T-helper 2 cell treated with Interferon-gamma antibody and Interleukin-4, amounts not matched to agents 5 μg/mL and 100 μg/mL, for 36 hours (primary cell): ENCODE measurements around the gene EMC1.
A peak's percentile ranks its signal among the peaks of the same experiment; 100 is the strongest.
"Not testable (repeated sequence)": the region's sequence is repeated elsewhere in the genome, so short reads cannot be mapped to it uniquely, and the experiment has no call there.

Experiments used
- DNase-seq: peaks from one replicate; pipeline ENCODE4 v3.0.0; 2021; ENCODE audit warnings: low spot score
- H3K27ac Mint-ChIP-seq: one replicate; pipeline ENCODE4 v1.8.0; 2021; ENCODE audit warnings: mild to moderate bottlenecking, mixed read lengths
- H3K27me3 Mint-ChIP-seq: one replicate; pipeline ENCODE4 v1.8.0; 2021; ENCODE audit warnings: low read depth, mixed read lengths
- H3K36me3 Mint-ChIP-seq: one replicate; pipeline ENCODE4 v1.8.0; 2021; ENCODE audit warnings: low read depth, mixed read lengths
- H3K4me1 Mint-ChIP-seq: one replicate; pipeline ENCODE4 v1.8.0; 2021; ENCODE audit warnings: low read depth, mixed read lengths
- H3K4me3 Mint-ChIP-seq: one replicate; pipeline ENCODE4 v1.8.0; 2022; ENCODE audit warnings: mild to moderate bottlenecking, moderate library complexity, mixed read lengths
- H3K9me3 Mint-ChIP-seq: one replicate; pipeline ENCODE4 v1.8.0; 2021; ENCODE audit warnings: mixed read lengths

Gene EMC1

DNA sequence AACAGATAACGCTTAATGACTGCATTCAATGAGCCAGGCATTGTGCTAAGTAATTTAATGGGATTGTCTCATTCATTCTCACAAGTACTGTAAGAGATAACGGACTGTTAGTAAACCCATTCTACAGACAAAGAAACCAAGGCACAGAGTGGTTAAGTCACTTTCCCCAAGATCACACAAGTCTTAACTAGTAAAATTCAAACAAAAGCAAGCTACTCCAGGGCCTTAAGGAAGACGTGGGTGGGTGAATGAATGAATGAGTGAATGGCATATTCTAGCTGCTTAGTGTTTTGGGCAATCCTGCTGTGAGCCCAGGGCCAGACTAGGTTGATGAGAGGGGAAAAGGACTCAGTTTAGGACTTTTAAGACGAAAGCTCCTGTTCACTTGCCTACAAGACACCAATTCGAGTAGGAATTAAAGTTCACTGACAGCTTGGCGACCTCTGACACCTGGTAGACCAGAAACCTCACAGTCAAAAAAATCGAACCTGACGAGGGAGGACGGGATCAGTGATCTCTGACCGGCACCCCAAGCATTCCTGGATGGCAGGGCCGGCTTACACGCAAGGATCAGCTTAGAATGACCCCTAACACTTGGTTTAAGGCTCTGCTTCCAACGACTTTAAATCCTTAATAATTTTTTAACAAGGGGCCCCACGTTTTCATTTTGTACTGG, 557 bp downstream of the EMC1 start:
- peak; percentile 6 for DNase-seq
- no peaks in the 10 kb centered on the region for H3K9me3 Mint-ChIP-seq
- peak overlapping the region; percentile 98 for H3K27ac Mint-ChIP-seq
- no peaks in the 10 kb centered on the region for H3K27me3 Mint-ChIP-seq
- H3K36me3 Mint-ChIP-seq = peaks cover 10% of the 10 kb centered on the region
- peak overlapping the region; percentile 99 for H3K4me3 Mint-ChIP-seq
- peaks cover 15% of the 10 kb centered on the region for H3K4me1 Mint-ChIP-seq

GRCh38 chr1:19240673-19241538, 10.4 kb downstream of the EMC1 start:
- Mint-ChIP-seq H3K4me1 (peaks cover 4% of the 10 kb centered on the region), H3K4me3 (no peak overlapping the region), H3K27me3 (no peaks in the 10 kb centered on the region), H3K9me3 (no peaks in the 10 kb centered on the region), H3K27ac (peak overlapping the region; percentile 15), H3K36me3 (peaks cover 49% of the 10 kb centered on the region)
- peak; percentile 46 for DNase-seq

- H3K27ac Mint-ChIP-seq = no peak overlapping the region
- peaks cover 4% of the 10 kb centered on the region for H3K4me1 Mint-ChIP-seq
- no peak for DNase-seq
- no peak overlapping the region for H3K4me3 Mint-ChIP-seq
- no peaks in the 10 kb centered on the region for H3K9me3 Mint-ChIP-seq
- H3K36me3 Mint-ChIP-seq = peaks cover 49% of the 10 kb centered on the region
- H3K27me3 Mint-ChIP-seq = no peaks in the 10 kb centered on the region
Measured at GRCh38 chr1:19239876-19240275, 11.4 kb downstream of the EMC1 start.

DNA sequence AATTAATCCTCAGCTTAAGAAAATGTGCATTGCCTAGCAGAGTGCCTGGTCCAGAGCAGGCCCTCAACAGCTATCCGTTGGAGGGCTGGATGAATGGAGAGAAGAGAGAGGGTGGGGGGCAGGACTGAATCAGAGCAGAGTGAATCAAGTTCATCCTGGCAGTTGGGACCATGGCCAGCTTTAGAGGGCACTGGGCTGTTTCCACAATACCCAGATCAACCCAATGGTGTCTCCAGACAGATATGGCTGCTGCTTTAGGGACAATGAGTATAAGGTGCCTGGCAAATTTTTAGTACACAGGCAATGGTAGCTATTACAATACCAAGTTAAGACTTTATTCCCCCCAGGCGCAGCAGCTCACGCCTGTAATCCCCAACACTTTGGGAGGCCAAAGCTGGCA, 17.1 kb downstream of the EMC1 start:
- Mint-ChIP-seq H3K4me1 (no peaks in the 10 kb centered on the region), H3K9me3 (no peaks in the 10 kb centered on the region), H3K27ac (no peak overlapping the region), H3K4me3 (no peak overlapping the region), H3K27me3 (no peaks in the 10 kb centered on the region), H3K36me3 (peaks cover 42% of the 10 kb centered on the region)
- no peak for DNase-seq

DNA sequence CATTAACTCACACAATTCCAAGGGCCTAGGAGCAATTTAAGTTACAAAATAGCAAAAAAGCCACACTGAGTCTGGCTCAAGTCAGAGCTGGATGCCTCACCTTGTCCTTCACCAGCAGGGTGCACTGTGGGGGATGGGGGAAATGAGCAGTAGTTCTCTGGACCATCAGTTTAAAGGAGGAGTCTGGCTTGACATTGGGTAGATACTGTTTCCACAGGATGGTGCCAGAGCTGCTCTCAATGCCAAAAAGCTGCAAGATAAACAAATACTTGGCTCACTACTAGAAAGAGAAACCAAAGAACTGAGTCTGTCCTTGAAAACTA, 18.8 kb downstream of the EMC1 start:
- H3K27ac Mint-ChIP-seq = no peak overlapping the region
- no peaks in the 10 kb centered on the region for H3K27me3 Mint-ChIP-seq
- H3K4me3 Mint-ChIP-seq = no peak overlapping the region
- DNase-seq = no peak
- H3K36me3 Mint-ChIP-seq = peaks cover 35% of the 10 kb centered on the region
- no peaks in the 10 kb centered on the region for H3K4me1 Mint-ChIP-seq
- no peaks in the 10 kb centered on the region for H3K9me3 Mint-ChIP-seq

DNA sequence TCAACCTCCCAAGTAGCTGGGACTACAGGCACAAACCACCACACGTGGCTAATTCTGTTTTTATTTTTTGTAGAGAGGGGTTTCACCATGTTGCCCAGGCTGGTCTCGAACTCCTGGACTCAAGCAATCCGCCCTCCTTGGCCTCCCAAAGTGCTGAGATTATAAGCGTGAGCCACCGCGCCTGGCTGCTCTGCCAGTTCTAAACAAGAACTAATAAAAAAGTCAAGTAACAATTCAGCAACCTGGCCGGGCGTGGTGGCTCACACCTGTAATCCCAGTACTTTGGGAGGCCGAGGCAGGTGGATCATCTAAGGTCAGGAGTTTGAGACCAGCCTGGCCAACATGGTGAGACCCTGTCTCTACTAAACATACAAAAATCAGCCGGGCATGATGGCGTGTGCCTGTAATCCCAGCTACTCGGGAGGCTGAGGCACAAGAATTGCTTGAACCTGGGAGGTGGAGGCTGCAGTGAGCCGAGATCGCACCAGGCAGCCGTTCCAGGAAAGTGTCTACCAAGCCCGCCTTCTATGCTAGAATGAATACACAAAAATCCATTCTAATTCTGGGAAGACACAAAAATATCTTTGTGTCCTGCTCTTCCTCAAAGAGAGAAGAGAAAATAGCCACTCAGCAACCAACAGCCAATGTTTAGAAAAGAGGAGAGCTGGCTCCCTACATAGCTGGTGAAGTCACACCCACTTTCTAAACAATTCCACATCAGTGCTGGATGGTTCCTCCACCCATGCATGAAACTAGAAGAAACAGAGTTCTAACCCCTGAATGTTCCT, 19.4 kb downstream of the EMC1 start:
- H3K27me3 Mint-ChIP-seq, DNase-seq, H3K27ac Mint-ChIP-seq, H3K4me1 Mint-ChIP-seq, H3K4me3 Mint-ChIP-seq, H3K9me3 Mint-ChIP-seq: not testable (repeated sequence)
- peaks cover 35% of the 10 kb centered on the region for H3K36me3 Mint-ChIP-seq

- H3K4me1 Mint-ChIP-seq = no peaks in the 10 kb centered on the region
- no peaks in the 10 kb centered on the region for H3K9me3 Mint-ChIP-seq
- no peak overlapping the region for H3K27ac Mint-ChIP-seq
- no peak for DNase-seq
- H3K36me3 Mint-ChIP-seq = peaks cover 43% of the 10 kb centered on the region
- H3K4me3 Mint-ChIP-seq = no peak overlapping the region
- H3K27me3 Mint-ChIP-seq = no peaks in the 10 kb centered on the region
Measured at GRCh38 chr1:19229828-19230325, 21.4 kb downstream of the EMC1 start.

GRCh38 chr1:19229229-19229628, 22.1 kb downstream of the EMC1 start:
- DNase-seq = no peak
- no peak overlapping the region for H3K27ac Mint-ChIP-seq
- H3K36me3 Mint-ChIP-seq = peaks cover 50% of the 10 kb centered on the region
- H3K4me1 Mint-ChIP-seq = no peaks in the 10 kb centered on the region
- no peak overlapping the region for H3K4me3 Mint-ChIP-seq
- no peaks in the 10 kb centered on the region for H3K27me3 Mint-ChIP-seq
- H3K9me3 Mint-ChIP-seq = no peaks in the 10 kb centered on the region

GRCh38 chr1:19222979-19223824, 28.1 kb downstream of the EMC1 start:
- Mint-ChIP-seq H3K36me3 (peaks cover 61% of the 10 kb centered on the region), H3K27ac (no peak overlapping the region)

GRCh38 chr1:19222573-19222972, 28.8 kb downstream of the EMC1 start:
- no peak for DNase-seq
- no peak overlapping the region for H3K27ac Mint-ChIP-seq
- H3K36me3 Mint-ChIP-seq = peaks cover 64% of the 10 kb centered on the region
- no peaks in the 10 kb centered on the region for H3K27me3 Mint-ChIP-seq
- no peaks in the 10 kb centered on the region for H3K9me3 Mint-ChIP-seq
- no peak overlapping the region for H3K4me3 Mint-ChIP-seq
- H3K4me1 Mint-ChIP-seq = peaks cover 6% of the 10 kb centered on the region

More at GRCh38 chr1:19222979-19223824, 28.1 kb downstream of the EMC1 start:
- Mint-ChIP-seq H3K4me3 (no peak overlapping the region), H3K27me3 (no peaks in the 10 kb centered on the region), H3K9me3 (no peaks in the 10 kb centered on the region), H3K4me1 (peaks cover 6% of the 10 kb centered on the region)
- DNase-seq = no peak

- Mint-ChIP-seq H3K9me3 (no peaks in the 10 kb centered on the region), H3K36me3 (peaks cover 62% of the 10 kb centered on the region), H3K27me3 (no peaks in the 10 kb centered on the region), H3K4me3 (no peak overlapping the region), H3K4me1 (peaks cover 6% of the 10 kb centered on the region), H3K27ac (no peak overlapping the region)
- no peak for DNase-seq
Measured at GRCh38 chr1:19220991-19221390, 30.3 kb downstream of the EMC1 start.

DNA sequence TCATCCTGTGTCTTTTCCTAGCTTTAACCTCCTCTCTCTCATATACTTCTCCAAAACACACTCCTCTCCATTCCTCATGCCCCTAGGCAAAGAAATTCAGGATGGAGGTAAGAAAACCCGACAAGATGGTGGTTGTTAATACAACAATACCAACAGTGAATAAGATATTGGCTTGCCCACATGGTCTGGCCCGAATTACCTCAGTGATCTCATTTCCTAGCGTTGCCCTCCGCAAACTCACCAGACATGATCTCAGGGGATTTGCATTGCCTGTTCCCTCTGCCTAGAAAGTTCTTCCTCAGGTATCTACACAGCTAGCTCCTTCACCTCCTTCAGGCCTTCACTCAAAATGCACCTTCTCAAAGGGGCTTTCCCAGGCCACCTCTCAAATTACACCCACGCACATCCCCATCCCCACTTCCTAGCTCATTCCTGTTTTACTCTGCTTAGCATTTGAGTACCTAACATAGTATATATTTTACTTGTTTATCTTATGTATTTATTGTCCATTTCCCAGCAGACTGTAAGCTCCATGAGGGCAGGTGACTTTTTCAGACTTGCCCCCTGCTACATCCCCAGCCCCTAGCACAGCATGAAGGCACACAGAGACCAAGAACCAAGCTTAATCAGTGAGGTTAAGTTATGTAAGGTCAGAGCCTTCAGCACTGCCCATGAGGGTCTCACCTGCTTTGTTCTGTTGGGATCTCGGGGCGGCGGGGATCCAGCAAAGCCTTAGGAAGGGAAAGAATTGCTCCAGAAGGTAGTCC, 31.1 kb downstream of the EMC1 start:
- Mint-ChIP-seq H3K27me3 (no peaks in the 10 kb centered on the region), H3K27ac (peak overlapping the region; percentile 38), H3K36me3 (peaks cover 57% of the 10 kb centered on the region), H3K4me3 (no peak overlapping the region), H3K9me3 (no peaks in the 10 kb centered on the region), H3K4me1 (peaks cover 7% of the 10 kb centered on the region)
- DNase-seq = no peak

- H3K27me3 Mint-ChIP-seq = no peaks in the 10 kb centered on the region
- DNase-seq = no peak
- no peaks in the 10 kb centered on the region for H3K9me3 Mint-ChIP-seq
- peaks cover 10% of the 10 kb centered on the region for H3K4me1 Mint-ChIP-seq
- no peak overlapping the region for H3K4me3 Mint-ChIP-seq
- no peak overlapping the region for H3K27ac Mint-ChIP-seq
- peaks cover 54% of the 10 kb centered on the region for H3K36me3 Mint-ChIP-seq
Measured at GRCh38 chr1:19219451-19219850, 31.9 kb downstream of the EMC1 start.
